22Rv1 (cell line): ENCODE measurements around the gene ATE1.

Source experiments
- CTCF ChIP-seq: fragments of 450-650 bp; IDR thresholded peaks from 2 replicates; pipeline ENCODE4 v1.5.1; 2017; ENCODE audit warnings: mild to moderate bottlenecking
- ZFX ChIP-seq: fragments of 450-650 bp; IDR thresholded peaks from 2 replicates; pipeline ENCODE4 v1.6.1; 2017; ENCODE audit warnings: antibody characterized with exemption, borderline replicate concordance

- TF ChIP-seq CTCF = no peak
- no peak for TF ChIP-seq ZFX
Observed at GRCh38 chr10:121736315-121737130, 191.3 kb downstream of the ATE1 start.
